WTC11 (cell line): ENCODE data around the gene VGF. TPM values are rescaled to one million over a fixed set of nuclear protein-coding genes. Genes with fewer than 3 reads are reported as not detected.

Experiments used
- CBFB ChIP-seq: sonication (generic); formaldehyde crosslinking; IDR thresholded peaks from 2 replicates; pipeline ENCODE4 v1.8.1; 2022; ENCODE audit warnings: mild to moderate bottlenecking, low read depth, missing genetic modification reagents
- CREB1 ChIP-seq: sonication (generic); formaldehyde crosslinking; IDR thresholded peaks from 2 replicates; pipeline ENCODE4 v1.8.0; 2023; ENCODE audit warnings: mild to moderate bottlenecking, missing genetic modification reagents
- GTF2I ChIP-seq: fragments of 250-450 bp; sonication (Bioruptor Pico); conservative IDR thresholded peaks from 2 replicates; pipeline ENCODE4 v1.4.0; 2021; ENCODE audit warnings: mild to moderate bottlenecking
- KAT7 ChIP-seq: sonication (generic); formaldehyde crosslinking; IDR thresholded peaks from 2 replicates; pipeline ENCODE4 v1.8.1; 2023; ENCODE audit warnings: missing genetic modification reagents, mild to moderate bottlenecking, borderline replicate concordance
- MAX ChIP-seq: sonication (generic); formaldehyde crosslinking; IDR thresholded peaks from 2 replicates; pipeline ENCODE4 v1.8.0; 2022; ENCODE audit warnings: mild to moderate bottlenecking, missing genetic modification reagents
- MLX ChIP-seq: sonication (generic); formaldehyde crosslinking; IDR thresholded peaks from 2 replicates; pipeline ENCODE4 v1.8.1; 2023; ENCODE audit warnings: mild to moderate bottlenecking, missing genetic modification reagents, moderate library complexity
- NFATC4 ChIP-seq: fragments of 250-450 bp; sonication (Bioruptor Pico); IDR thresholded peaks from 2 replicates; pipeline ENCODE4 v1.9.0; 2021; ENCODE audit warnings: mild to moderate bottlenecking
- NR1H2 ChIP-seq: sonication (generic); formaldehyde crosslinking; IDR thresholded peaks from 2 replicates; pipeline ENCODE4 v1.9.0; 2021; ENCODE audit warnings: mild to moderate bottlenecking, moderate library complexity, missing genetic modification reagents
- NR2C2 ChIP-seq: sonication (generic); formaldehyde crosslinking; IDR thresholded peaks from 2 replicates; pipeline ENCODE4 v1.8.0; 2022; ENCODE audit warnings: mild to moderate bottlenecking, missing genetic modification reagents
- RORB ChIP-seq: fragments of 250-450 bp; sonication (Bioruptor Pico); IDR thresholded peaks from 2 replicates; pipeline ENCODE4 v1.9.0; 2021; ENCODE audit warnings: mild to moderate bottlenecking
- SMAD3 ChIP-seq: sonication (generic); formaldehyde crosslinking; IDR thresholded peaks from 2 replicates; pipeline ENCODE4 v1.8.0; 2022; ENCODE audit warnings: missing genetic modification reagents, mild to moderate bottlenecking, borderline replicate concordance
- ZNF138 ChIP-seq: sonication (generic); formaldehyde crosslinking; conservative IDR thresholded peaks from 2 replicates; pipeline ENCODE4 v1.8.1; 2022; ENCODE audit warnings: mild to moderate bottlenecking, moderate library complexity, missing genetic modification reagents
- ZNF232 ChIP-seq: sonication (generic); formaldehyde crosslinking; IDR thresholded peaks from 2 replicates; pipeline ENCODE4 v1.8.0; 2022; ENCODE audit warnings: mild to moderate bottlenecking, missing genetic modification reagents
- ZNF317 ChIP-seq: sonication (generic); formaldehyde crosslinking; IDR thresholded peaks from 2 replicates; pipeline ENCODE4 v1.8.1; 2023; ENCODE audit warnings: low read depth, mild to moderate bottlenecking, moderate library complexity, missing genetic modification reagents, borderline replicate concordance
- ZNF396 ChIP-seq: fragments of 250-450 bp; sonication (Bioruptor Pico); IDR thresholded peaks from 2 replicates; pipeline ENCODE4 v1.8.0; 2021; ENCODE audit warnings: mild to moderate bottlenecking, moderate library complexity, borderline replicate concordance
- total RNA-seq: library from RNA; stranded (reverse); gene quantifications from 3 replicates; pipeline ENCODE4 v1.2.3, GENCODE V29; 2021
- TF ChIP-seq, protein P1 (sequence below): fragments of 250-450 bp; sonication (Bioruptor Pico); IDR thresholded peaks from 2 replicates; pipeline ENCODE4 v1.9.0; 2021; ENCODE audit warnings: mild to moderate bottlenecking, borderline replicate concordance
- TF ChIP-seq, protein P2 (sequence below): sonication (generic); formaldehyde crosslinking; IDR thresholded peaks from 2 replicates; pipeline ENCODE4 v1.8.1; 2022; ENCODE audit warnings: low read depth, mild to moderate bottlenecking, moderate library complexity, missing genetic modification reagents, borderline replicate concordance
- TF ChIP-seq, protein P3 (sequence below): sonication (generic); formaldehyde crosslinking; IDR thresholded peaks from 2 replicates; pipeline ENCODE4 v1.8.0; 2022; ENCODE audit warnings: mild to moderate bottlenecking, missing genetic modification reagents
- TF ChIP-seq, protein P4 (sequence below): sonication (generic); formaldehyde crosslinking; IDR thresholded peaks from 2 replicates; pipeline ENCODE4 v1.8.0; 2022; ENCODE audit warnings: mild to moderate bottlenecking, missing genetic modification reagents
- TF ChIP-seq, protein P5 (sequence below): fragments of 250-450 bp; sonication (Bioruptor Pico); IDR thresholded peaks from 2 replicates; pipeline ENCODE4 v1.9.0; 2021; ENCODE audit warnings: mild to moderate bottlenecking
- TF ChIP-seq, protein P6 (sequence below): sonication (generic); formaldehyde crosslinking; IDR thresholded peaks from 2 replicates; pipeline ENCODE4 v1.8.1; 2023; ENCODE audit warnings: mild to moderate bottlenecking, missing genetic modification reagents, borderline replicate concordance

Gene VGF
- total RNA-seq, 1 experiment from 2014 or later = 5.2 TPM

GRCh38 chr7:101162551-101163278, 2.7 kb downstream of the VGF start (continued):
- TF ChIP-seq CREB1 (CRISPR knock-in tag) (no peak), CBFB (CRISPR knock-in tag) (no peak), ZNF317 (CRISPR knock-in tag) (no peak), NR2C2 (CRISPR knock-in tag) (no peak), NFATC4 (no peak), NR1H2 (CRISPR knock-in tag) (no peak), RORB (no peak), GTF2I (CRISPR knock-in tag) (no peak), MLX (CRISPR knock-in tag) (no peak), ZNF232 (CRISPR knock-in tag) (no peak), ZNF138 (CRISPR knock-in tag) (no peak), MAX (CRISPR knock-in tag) (peak; percentile 88), ZNF396 (no peak), KAT7 (CRISPR knock-in tag) (no peak), SMAD3 (CRISPR knock-in tag) (no peak)
- TF ChIP-seq, protein P1, sequence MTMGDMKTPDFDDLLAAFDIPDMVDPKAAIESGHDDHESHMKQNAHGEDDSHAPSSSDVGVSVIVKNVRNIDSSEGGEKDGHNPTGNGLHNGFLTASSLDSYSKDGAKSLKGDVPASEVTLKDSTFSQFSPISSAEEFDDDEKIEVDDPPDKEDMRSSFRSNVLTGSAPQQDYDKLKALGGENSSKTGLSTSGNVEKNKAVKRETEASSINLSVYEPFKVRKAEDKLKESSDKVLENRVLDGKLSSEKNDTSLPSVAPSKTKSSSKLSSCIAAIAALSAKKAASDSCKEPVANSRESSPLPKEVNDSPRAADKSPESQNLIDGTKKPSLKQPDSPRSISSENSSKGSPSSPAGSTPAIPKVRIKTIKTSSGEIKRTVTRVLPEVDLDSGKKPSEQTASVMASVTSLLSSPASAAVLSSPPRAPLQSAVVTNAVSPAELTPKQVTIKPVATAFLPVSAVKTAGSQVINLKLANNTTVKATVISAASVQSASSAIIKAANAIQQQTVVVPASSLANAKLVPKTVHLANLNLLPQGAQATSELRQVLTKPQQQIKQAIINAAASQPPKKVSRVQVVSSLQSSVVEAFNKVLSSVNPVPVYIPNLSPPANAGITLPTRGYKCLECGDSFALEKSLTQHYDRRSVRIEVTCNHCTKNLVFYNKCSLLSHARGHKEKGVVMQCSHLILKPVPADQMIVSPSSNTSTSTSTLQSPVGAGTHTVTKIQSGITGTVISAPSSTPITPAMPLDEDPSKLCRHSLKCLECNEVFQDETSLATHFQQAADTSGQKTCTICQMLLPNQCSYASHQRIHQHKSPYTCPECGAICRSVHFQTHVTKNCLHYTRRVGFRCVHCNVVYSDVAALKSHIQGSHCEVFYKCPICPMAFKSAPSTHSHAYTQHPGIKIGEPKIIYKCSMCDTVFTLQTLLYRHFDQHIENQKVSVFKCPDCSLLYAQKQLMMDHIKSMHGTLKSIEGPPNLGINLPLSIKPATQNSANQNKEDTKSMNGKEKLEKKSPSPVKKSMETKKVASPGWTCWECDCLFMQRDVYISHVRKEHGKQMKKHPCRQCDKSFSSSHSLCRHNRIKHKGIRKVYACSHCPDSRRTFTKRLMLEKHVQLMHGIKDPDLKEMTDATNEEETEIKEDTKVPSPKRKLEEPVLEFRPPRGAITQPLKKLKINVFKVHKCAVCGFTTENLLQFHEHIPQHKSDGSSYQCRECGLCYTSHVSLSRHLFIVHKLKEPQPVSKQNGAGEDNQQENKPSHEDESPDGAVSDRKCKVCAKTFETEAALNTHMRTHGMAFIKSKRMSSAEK = no peak
- TF ChIP-seq, protein P2, sequence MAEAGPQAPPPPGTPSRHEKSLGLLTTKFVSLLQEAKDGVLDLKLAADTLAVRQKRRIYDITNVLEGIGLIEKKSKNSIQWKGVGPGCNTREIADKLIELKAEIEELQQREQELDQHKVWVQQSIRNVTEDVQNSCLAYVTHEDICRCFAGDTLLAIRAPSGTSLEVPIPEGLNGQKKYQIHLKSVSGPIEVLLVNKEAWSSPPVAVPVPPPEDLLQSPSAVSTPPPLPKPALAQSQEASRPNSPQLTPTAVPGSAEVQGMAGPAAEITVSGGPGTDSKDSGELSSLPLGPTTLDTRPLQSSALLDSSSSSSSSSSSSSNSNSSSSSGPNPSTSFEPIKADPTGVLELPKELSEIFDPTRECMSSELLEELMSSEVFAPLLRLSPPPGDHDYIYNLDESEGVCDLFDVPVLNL (CRISPR knock-in tag) = 0 out of 2 replicates have a peak, but pooled peaks have one; percentile 29
- TF ChIP-seq, protein P3, sequence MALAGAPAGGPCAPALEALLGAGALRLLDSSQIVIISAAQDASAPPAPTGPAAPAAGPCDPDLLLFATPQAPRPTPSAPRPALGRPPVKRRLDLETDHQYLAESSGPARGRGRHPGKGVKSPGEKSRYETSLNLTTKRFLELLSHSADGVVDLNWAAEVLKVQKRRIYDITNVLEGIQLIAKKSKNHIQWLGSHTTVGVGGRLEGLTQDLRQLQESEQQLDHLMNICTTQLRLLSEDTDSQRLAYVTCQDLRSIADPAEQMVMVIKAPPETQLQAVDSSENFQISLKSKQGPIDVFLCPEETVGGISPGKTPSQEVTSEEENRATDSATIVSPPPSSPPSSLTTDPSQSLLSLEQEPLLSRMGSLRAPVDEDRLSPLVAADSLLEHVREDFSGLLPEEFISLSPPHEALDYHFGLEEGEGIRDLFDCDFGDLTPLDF = 0 out of 2 replicates have a peak, but pooled peaks have one; percentile 72
- TF ChIP-seq, protein P4, sequence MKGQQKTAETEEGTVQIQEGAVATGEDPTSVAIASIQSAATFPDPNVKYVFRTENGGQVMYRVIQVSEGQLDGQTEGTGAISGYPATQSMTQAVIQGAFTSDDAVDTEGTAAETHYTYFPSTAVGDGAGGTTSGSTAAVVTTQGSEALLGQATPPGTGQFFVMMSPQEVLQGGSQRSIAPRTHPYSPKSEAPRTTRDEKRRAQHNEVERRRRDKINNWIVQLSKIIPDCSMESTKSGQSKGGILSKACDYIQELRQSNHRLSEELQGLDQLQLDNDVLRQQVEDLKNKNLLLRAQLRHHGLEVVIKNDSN (CRISPR knock-in tag) = peak; percentile 66; the same call in 1 of the 2 replicates
- TF ChIP-seq, protein P5, sequence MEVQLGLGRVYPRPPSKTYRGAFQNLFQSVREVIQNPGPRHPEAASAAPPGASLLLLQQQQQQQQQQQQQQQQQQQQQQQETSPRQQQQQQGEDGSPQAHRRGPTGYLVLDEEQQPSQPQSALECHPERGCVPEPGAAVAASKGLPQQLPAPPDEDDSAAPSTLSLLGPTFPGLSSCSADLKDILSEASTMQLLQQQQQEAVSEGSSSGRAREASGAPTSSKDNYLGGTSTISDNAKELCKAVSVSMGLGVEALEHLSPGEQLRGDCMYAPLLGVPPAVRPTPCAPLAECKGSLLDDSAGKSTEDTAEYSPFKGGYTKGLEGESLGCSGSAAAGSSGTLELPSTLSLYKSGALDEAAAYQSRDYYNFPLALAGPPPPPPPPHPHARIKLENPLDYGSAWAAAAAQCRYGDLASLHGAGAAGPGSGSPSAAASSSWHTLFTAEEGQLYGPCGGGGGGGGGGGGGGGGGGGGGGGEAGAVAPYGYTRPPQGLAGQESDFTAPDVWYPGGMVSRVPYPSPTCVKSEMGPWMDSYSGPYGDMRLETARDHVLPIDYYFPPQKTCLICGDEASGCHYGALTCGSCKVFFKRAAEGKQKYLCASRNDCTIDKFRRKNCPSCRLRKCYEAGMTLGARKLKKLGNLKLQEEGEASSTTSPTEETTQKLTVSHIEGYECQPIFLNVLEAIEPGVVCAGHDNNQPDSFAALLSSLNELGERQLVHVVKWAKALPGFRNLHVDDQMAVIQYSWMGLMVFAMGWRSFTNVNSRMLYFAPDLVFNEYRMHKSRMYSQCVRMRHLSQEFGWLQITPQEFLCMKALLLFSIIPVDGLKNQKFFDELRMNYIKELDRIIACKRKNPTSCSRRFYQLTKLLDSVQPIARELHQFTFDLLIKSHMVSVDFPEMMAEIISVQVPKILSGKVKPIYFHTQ (CRISPR knock-in tag) = no peak
- TF ChIP-seq, protein P6, sequence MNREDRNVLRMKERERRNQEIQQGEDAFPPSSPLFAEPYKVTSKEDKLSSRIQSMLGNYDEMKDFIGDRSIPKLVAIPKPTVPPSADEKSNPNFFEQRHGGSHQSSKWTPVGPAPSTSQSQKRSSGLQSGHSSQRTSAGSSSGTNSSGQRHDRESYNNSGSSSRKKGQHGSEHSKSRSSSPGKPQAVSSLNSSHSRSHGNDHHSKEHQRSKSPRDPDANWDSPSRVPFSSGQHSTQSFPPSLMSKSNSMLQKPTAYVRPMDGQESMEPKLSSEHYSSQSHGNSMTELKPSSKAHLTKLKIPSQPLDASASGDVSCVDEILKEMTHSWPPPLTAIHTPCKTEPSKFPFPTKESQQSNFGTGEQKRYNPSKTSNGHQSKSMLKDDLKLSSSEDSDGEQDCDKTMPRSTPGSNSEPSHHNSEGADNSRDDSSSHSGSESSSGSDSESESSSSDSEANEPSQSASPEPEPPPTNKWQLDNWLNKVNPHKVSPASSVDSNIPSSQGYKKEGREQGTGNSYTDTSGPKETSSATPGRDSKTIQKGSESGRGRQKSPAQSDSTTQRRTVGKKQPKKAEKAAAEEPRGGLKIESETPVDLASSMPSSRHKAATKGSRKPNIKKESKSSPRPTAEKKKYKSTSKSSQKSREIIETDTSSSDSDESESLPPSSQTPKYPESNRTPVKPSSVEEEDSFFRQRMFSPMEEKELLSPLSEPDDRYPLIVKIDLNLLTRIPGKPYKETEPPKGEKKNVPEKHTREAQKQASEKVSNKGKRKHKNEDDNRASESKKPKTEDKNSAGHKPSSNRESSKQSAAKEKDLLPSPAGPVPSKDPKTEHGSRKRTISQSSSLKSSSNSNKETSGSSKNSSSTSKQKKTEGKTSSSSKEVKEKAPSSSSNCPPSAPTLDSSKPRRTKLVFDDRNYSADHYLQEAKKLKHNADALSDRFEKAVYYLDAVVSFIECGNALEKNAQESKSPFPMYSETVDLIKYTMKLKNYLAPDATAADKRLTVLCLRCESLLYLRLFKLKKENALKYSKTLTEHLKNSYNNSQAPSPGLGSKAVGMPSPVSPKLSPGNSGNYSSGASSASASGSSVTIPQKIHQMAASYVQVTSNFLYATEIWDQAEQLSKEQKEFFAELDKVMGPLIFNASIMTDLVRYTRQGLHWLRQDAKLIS = no peak
